Stimulated activated CD8-positive, alpha-beta memory T cell treated with anti-CD3 and anti-CD28 coated beads, Interleukin-4, amount 100 ng/mL, for 1 hour (primary cell): ENCODE results near the gene GPALPP1.
A peak's percentile ranks its signal among the peaks of the same experiment; 100 is the strongest.
"Not testable (repeated sequence)": the region's sequence is repeated elsewhere in the genome, so short reads cannot be mapped to it uniquely, and the experiment has no call there.

Source experiments
- DNase-seq, 2 donors: peaks; one replicate each; pipeline ENCODE4 v3.0.0-alpha.2; 2020; ENCODE audit warnings: low read depth in 2 of 2, low spot score in 1 of 2

Gene GPALPP1

GRCh38 chr13:45004096-45004495 lies 14.8 kb downstream of the GPALPP1 start:
- DNase-seq, result no peak

GRCh38 chr13:45007225-45007624 lies 17.9 kb downstream of the GPALPP1 start:
- DNase-seq, result no peak

GRCh38 chr13:45007823-45008222 lies 18.5 kb downstream of the GPALPP1 start:
- DNase-seq, result no peak

GRCh38 chr13:45011198-45011597 lies 21.9 kb downstream of the GPALPP1 start:
- DNase-seq, result no peak

DNA sequence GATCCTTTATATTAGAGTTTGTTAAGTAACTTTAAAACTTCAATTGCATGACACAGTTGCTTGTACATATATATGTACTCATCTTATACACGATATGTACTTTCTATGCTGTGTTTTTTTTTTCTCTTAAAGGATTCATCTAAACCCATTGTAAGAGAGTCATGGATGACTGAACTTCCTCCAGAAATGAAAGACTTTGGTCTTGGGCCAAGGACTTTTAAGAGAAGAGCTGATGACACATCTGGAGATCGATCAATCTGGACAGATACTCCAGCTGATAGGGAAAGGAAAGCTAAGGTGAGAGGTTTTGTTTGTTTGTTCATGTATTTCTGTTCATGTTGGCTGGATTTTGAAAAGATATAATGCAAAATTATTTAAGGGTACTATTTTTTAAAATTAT lies 26.0 kb downstream of the GPALPP1 start:
- no peak for DNase-seq

GRCh38 chr13:45016792-45017425 lies 27.6 kb downstream of the GPALPP1 start:
- no peak for DNase-seq

GRCh38 chr13:45019981-45020380 lies 30.6 kb downstream of the GPALPP1 start:
- DNase-seq, result not testable (repeated sequence)

- DNase-seq, result no peak
Measured at GRCh38 chr13:45021250-45021649, 31.9 kb downstream of the GPALPP1 start.

DNA sequence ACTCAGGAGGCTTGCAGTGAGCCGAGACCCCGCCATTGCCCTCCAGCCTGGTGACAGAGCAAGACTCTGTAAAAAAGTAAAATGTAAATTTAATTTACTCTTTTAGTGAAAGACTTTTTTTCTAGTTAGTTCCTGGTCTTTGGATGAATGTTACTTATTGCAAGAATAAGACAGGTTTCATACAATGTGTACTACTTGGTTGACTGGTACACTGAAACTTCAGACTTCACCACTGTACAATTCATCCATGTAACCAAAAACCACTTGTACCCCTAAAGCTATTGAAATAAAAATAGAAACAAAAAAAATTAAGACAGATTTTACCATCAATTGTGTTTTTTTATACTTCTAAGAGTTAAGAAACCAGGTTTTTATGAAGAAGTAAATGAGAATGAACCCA lies 35.5 kb downstream of the GPALPP1 start:
- DNase-seq, result no peak

- no peak for DNase-seq
Measured at GRCh38 chr13:45034342-45034741, 45.0 kb downstream of the GPALPP1 start.

DNA sequence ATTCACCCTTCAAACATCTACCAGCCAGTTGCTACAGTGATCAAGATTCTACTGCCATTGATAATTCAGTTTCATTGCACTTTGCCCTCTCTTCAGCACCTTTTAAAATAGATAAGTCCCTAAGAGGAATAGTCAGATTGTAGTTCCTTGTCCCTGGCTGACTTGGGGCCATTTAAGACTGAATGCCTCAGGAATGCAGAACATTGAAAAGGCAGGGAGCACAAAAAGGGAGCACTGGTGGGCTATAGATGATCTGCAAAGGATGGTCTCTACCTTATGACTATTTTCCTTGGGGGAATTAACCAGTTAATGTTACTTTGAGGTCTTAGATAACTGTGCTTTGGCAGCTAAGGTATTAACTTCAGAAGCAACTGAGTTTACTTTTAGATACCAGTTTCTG lies 46.9 kb downstream of the GPALPP1 start:
- DNase-seq, result no peak

- DNase-seq, result no peak
Measured at GRCh38 chr13:45040173-45040572, 50.8 kb downstream of the GPALPP1 start.

- no peak for DNase-seq
Measured at GRCh38 chr13:45040622-45041021, 51.3 kb downstream of the GPALPP1 start.

GRCh38 chr13:45042539-45042938 lies 53.2 kb downstream of the GPALPP1 start:
- DNase-seq, result no peak

GRCh38 chr13:45046445-45046844 lies 57.1 kb downstream of the GPALPP1 start:
- DNase-seq, result no peak

DNA sequence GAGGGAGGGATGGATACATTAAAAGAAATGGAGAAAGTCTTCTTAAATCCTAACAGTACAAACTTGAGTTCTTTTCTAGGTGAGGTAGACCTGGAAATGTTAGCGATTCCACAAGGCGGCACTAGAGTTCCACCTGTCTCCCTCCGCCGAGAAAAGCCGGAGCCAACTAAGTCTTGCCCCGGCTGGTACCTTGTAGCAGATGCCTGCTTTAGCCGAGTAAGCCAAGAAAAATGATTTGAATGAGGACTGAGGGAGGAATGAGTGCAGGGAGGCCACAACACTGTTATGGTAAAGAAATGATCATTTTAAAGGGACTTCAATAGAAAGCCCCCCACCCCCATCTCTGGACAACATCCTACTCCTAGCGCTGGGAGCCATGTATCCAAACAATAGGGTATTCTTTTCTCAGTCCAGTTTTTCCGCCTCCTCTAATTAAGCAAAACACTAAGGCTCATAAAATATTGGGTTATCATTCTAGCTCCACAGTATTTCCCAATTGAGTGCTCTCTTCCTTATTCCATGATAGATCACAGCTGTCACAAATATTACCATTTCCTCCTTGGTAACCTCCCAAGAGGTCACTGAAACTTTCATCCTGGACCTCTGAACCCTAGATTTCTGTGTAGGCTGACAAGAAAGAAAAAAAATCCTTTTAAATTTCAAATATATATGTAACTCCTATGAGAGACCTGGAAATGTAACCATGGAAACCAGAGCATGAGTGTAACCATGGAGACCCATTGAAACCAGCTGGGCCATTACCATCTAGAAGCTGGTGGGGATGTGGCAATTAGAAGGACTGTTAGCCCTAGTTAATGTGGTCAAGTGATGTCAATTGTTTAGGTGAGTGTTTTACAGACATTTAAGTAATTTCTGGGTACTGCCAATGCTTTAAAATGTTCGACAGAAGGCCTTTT lies 58.3 kb downstream of the GPALPP1 start:
- peak; percentile 40 to 54 for DNase-seq

DNA sequence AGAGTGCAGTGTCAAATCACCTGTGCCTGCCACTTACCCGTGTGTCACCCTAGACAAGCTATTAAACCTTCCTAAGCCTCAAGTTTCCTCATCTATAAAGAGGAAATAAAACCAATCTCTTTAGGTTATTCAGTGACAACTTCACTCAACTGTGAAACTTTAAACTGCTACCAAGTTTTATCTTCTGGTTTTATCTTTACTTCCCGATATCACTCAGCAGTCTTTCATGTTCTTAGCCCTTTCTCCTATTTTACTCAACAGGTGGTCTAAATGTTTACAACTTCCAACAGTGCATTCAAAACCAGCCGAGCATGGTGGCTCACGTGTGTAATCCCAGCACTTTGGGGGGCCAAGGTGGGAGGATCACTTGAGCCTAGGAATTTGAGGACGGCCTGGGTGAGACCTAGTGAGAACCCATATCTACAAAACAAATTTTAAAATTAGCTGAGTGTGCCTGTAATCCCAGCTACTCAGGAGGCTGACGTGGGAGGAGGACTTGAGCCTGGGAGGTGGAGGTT lies 59.6 kb downstream of the GPALPP1 start:
- DNase-seq, result no peak

GRCh38 chr13:45049478-45049877 lies 60.1 kb downstream of the GPALPP1 start:
- DNase-seq, result no peak

DNA sequence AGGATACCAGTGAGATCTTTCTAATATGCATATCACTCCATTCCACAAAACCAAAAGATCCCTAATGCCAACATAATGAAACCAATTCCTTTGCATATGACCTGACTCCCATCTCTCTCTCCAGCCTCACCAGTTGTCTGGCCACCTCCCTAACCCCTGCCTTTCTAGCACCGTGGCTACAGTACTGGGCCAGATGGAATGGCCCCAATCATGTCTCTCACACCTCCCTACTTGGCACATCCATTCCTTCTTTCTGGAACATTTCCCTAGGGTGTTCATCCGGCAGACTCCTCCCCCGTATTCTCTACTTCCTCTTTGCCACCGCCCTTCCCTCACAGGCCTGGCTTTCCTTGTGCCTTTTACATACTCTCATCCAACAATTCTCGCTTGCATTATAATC lies 62.0 kb downstream of the GPALPP1 start:
- no peak for DNase-seq

DNA sequence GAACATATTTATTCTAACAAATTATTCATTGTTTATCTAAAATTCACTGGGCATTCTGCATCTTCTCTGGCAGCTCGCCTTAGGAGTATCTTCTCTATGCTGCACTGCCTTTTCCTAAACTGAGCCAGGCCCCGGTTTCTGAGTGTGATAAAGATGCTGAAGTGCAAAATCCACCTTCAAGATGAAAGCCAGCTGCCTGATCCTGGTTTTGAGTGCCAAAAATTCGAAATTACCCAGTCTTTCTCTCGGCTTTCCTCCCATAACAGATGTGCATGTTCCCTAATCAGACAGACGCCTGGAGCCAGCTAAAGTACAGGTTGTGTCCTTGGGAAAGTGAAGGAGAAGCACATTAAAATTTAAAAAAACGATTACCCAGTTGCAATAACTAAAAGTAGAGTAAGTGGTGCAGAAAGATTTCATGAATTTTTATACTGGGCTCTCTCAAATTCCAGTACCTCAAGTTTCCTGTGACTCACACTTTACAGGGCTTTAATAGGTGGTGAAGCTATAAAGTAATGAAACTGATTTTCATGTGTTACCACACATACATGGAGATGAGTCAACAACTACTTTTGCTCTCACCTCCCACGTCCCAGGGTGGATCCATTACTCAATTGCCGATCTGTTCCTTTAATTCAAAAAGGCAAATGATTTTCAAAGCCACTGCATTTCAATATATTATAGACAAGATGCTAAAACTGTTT lies 66.0 kb downstream of the GPALPP1 start:
- no peak for DNase-seq

DNA sequence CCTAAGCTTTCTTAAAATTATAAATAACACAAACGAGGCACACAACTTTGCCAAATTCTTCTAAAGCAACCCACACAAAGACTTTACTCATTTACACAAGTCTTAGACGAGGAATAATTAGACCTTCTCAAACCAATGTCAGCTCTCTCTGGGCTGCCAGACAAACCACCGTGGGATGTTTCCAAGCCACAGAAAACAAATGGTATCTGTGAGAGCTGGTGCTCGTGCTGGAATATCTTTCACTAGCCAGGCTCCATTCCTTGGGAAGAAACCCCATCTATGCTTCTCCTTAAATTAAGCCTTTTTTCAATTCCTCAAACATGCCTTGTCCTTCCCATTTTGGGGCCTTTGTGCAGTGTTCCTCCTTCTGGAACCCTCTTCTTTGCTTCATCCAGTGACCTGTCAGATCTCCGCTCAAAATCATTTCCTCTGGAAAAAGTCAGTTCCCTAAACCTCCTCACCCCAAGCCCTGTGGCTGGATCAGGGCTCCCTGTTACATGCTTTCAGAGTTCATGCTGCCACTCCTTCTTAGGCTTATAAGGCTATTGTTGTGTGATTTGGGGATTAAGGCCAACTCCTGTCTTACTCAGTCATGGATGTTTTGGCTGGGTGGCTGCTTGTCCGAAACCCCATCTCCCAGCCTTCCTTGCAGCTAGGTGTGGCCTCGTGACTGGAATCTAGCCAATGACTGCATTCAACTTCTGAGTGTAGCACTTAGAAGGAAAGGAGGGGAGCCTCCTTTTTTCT lies 66.7 kb downstream of the GPALPP1 start:
- no peak for DNase-seq
